CD1c-positive myeloid dendritic cell (primary cell): Measurements from ENCODE around the gene KCNAB1.

Experiments used
- DNase-seq: peaks from one replicate; pipeline ENCODE4 v3.0.0-alpha.2; 2016; ENCODE audit errors: extremely low spot score

Gene KCNAB1

GRCh38 chr3:156137397-156137796 is 17.0 kb downstream of the KCNAB1 start:
- peak; percentile 6 for DNase-seq

GRCh38 chr3:156140001-156140595 is 19.7 kb downstream of the KCNAB1 start:
- no peak for DNase-seq

GRCh38 chr3:156142702-156143101 is 22.3 kb downstream of the KCNAB1 start:
- no peak for DNase-seq

- DNase-seq, result no peak
Measured at GRCh38 chr3:156143136-156143535, 22.8 kb downstream of the KCNAB1 start.

- DNase-seq, result no peak
Measured at GRCh38 chr3:156144060-156144459, 23.7 kb downstream of the KCNAB1 start.

GRCh38 chr3:156145866-156146265 is 25.5 kb downstream of the KCNAB1 start:
- DNase-seq, result no peak

GRCh38 chr3:156148345-156148945 is 28.1 kb downstream of the KCNAB1 start:
- no peak for DNase-seq

- DNase-seq, result peak; percentile 7
Measured at GRCh38 chr3:156148946-156149381, 28.6 kb downstream of the KCNAB1 start.

GRCh38 chr3:156149876-156150275 is 29.5 kb downstream of the KCNAB1 start:
- no peak for DNase-seq

- peak; percentile 67 for DNase-seq
Measured at GRCh38 chr3:156150434-156151066, 30.2 kb downstream of the KCNAB1 start.

GRCh38 chr3:156151824-156152428 is 31.5 kb downstream of the KCNAB1 start:
- DNase-seq, result peak; percentile 67

GRCh38 chr3:156158656-156159295 is 38.4 kb downstream of the KCNAB1 start:
- no peak for DNase-seq

- no peak for DNase-seq
Measured at GRCh38 chr3:156160647-156161046, 40.3 kb downstream of the KCNAB1 start.

GRCh38 chr3:156161172-156161571 is 40.8 kb downstream of the KCNAB1 start:
- no peak for DNase-seq

GRCh38 chr3:156163848-156164247 is 43.5 kb downstream of the KCNAB1 start:
- no peak for DNase-seq

- DNase-seq, result no peak
Measured at GRCh38 chr3:156166808-156167207, 46.4 kb downstream of the KCNAB1 start.

GRCh38 chr3:156170571-156170970 is 50.2 kb downstream of the KCNAB1 start:
- DNase-seq, result no peak

- no peak for DNase-seq
Measured at GRCh38 chr3:156171281-156172267, 51.2 kb downstream of the KCNAB1 start.

- DNase-seq, result no peak
Measured at GRCh38 chr3:156172536-156172935, 52.2 kb downstream of the KCNAB1 start.

- DNase-seq, result no peak
Measured at GRCh38 chr3:156174229-156174847, 54.0 kb downstream of the KCNAB1 start.

GRCh38 chr3:156175570-156175969 is 55.2 kb downstream of the KCNAB1 start:
- DNase-seq, result no peak
